SK-N-SH (cell line): ENCODE results near the gene TMIE. TPM values are rescaled to one million over a fixed set of nuclear protein-coding genes. Genes with fewer than 3 reads are reported as not detected.
"Not testable (repeated sequence)": the region's sequence is repeated elsewhere in the genome, so short reads cannot be mapped to it uniquely, and the experiment has no call there.

Experiments
- CTCF ChIA-PET: fragments of 300-600, 350-600 bp; formaldehyde crosslinking; extraction: SDS; loops from one replicate; lab custom pipeline; 2021; lab: Yijun Ruan, JAX
- POLR2A ChIA-PET: fragments of 350-600 bp; sonication (Branson Sonifier 250); formaldehyde crosslinking; extraction: SDS; loops from one replicate; lab custom pipeline; 2020; ENCODE audit warnings: antibody characterized with exemption, inconsistent platforms; lab: Yijun Ruan, JAX
- DNase-seq: peaks from one replicate; pipeline ENCODE4 v3.0.0; 2012
- H2AFZ ChIP-seq: fragments of 200-600 bp; sonication (generic); 2 replicates; pipeline ENCODE4 v1.8.1; 2016; ENCODE audit warnings: antibody characterized with exemption, mild to moderate bottlenecking, low read depth
- H3F3A ChIP-seq: fragments of 200-600 bp; sonication (generic); replicated peaks from 2 replicates; pipeline ENCODE3; 2016; ENCODE audit warnings: antibody characterized with exemption, mild to moderate bottlenecking; ENCODE audit not compliant: insufficient read depth
- H3K27ac ChIP-seq, 2 experiments: fragments of 200-500 bp in 1 of 2; fragments of 200-600 bp in 1 of 2; sonication (Bioruptor generic) in 1 of 2; sonication (generic), shearing (Covaris generic) in 1 of 2; 2 replicates each; pipeline versions ENCODE4 v1.5.1 to v1.6.1; 2014 to 2016; ENCODE audit warnings: low read depth in 2 of 2, inconsistent platforms in 1 of 2, low read length in 1 of 2, mild to moderate bottlenecking in 1 of 2, mixed read lengths in 1 of 2
- H3K27me3 ChIP-seq: fragments of 200-600 bp; sonication (generic), shearing (Covaris generic); 2 replicates; pipeline ENCODE4 v1.6.1; 2016; ENCODE audit warnings: mixed run types; ENCODE audit not compliant: insufficient read depth
- H3K36me3 ChIP-seq, 2 experiments: fragments of 200-500 bp in 1 of 2; fragments of 200-600 bp in 1 of 2; sonication (Bioruptor generic) in 1 of 2; sonication (generic) in 1 of 2; replicated peaks in 1 of 2; 2 replicates each; pipeline versions ENCODE3 to v1.5.1; 2014 to 2016; ENCODE audit warnings: low read length in 1 of 2, mild to moderate bottlenecking in 1 of 2; ENCODE audit not compliant: insufficient read depth in 2 of 2, control insufficient read depth in 1 of 2
- H3K4me1 ChIP-seq, 2 experiments: fragments of 200-500 bp in 1 of 2; fragments of 200-600 bp in 1 of 2; sonication (Bioruptor generic) in 1 of 2; sonication (generic), shearing (Covaris generic) in 1 of 2; 2 replicates each; pipeline versions ENCODE4 v1.5.1 to v1.6.1; 2014 to 2016; ENCODE audit warnings: low read depth in 1 of 2, low read length in 1 of 2, mixed run types in 1 of 2; ENCODE audit not compliant: insufficient read depth in 2 of 2, control insufficient read depth in 1 of 2
- H3K4me2 ChIP-seq: fragments of 200-600 bp; sonication (generic), shearing (Covaris generic); 2 replicates; pipeline ENCODE4 v1.6.1; 2017; ENCODE audit warnings: mixed run types
- H3K4me3 ChIP-seq, 2 experiments: fragments of 200-500 bp in 1 of 2; fragments of 200-600 bp in 1 of 2; sonication (Bioruptor generic) in 1 of 2; sonication (generic), shearing (Covaris generic) in 1 of 2; 2 replicates each; pipeline versions ENCODE4 v1.5.1 to v1.8.1; 2014 to 2016; ENCODE audit warnings: low read depth in 2 of 2, inconsistent platforms in 1 of 2, low read length in 1 of 2, mild to moderate bottlenecking in 1 of 2, mixed read lengths in 1 of 2, moderate library complexity in 1 of 2
- H3K79me2 ChIP-seq: fragments of 200-600 bp; sonication (generic); 2 replicates; pipeline ENCODE4 v1.8.1; 2017; ENCODE audit warnings: mild to moderate bottlenecking; ENCODE audit not compliant: insufficient read depth
- H3K9ac ChIP-seq: fragments of 200-600 bp; sonication (generic); 2 replicates; pipeline ENCODE4 v1.6.1; 2017; ENCODE audit warnings: mixed run types
- H3K9me2 ChIP-seq: fragments of 200-600 bp; sonication (generic); 2 replicates; pipeline ENCODE4 v1.6.1; 2017; ENCODE audit warnings: mixed run types
- H3K9me3 ChIP-seq: fragments of 200-600 bp; sonication (generic); 2 replicates; pipeline ENCODE4 v1.6.1; 2017; ENCODE audit warnings: mixed run types, mild to moderate bottlenecking, moderate library complexity
- H4K20me1 ChIP-seq: fragments of 200-600 bp; sonication (generic); 2 replicates; pipeline ENCODE4 v1.6.1; 2017; ENCODE audit warnings: mild to moderate bottlenecking, mixed run types; ENCODE audit not compliant: insufficient read depth
- EP300 ChIP-seq, 2 experiments: IDR thresholded peaks; 2 replicates each; pipeline versions ENCODE4 v1.4.0 to v1.6.1; 2012; ENCODE audit warnings: borderline replicate concordance in 1 of 2, low read depth in 1 of 2, low read length in 1 of 2
- EZH2phosphoT487 ChIP-seq: fragments of 200-600 bp; sonication (generic); IDR thresholded peaks from 2 replicates; pipeline ENCODE4 v1.6.1; 2017; ENCODE audit warnings: low read depth, mixed run types, mild to moderate bottlenecking, antibody characterized with exemption, moderate library complexity, borderline replicate concordance
- FOXM1 ChIP-seq: IDR thresholded peaks from 2 replicates; pipeline ENCODE4 v1.4.0; 2012; ENCODE audit warnings: low read depth, mild to moderate bottlenecking
- GABPA ChIP-seq: IDR thresholded peaks from 2 replicates; pipeline ENCODE4 v1.4.0; 2012; ENCODE audit warnings: low read depth, mild to moderate bottlenecking
- MXI1 ChIP-seq: IDR thresholded peaks from 2 replicates; pipeline ENCODE4 v1.6.1; 2012; ENCODE audit warnings: mild to moderate bottlenecking, low read depth, low read length, improper control_type of control experiment
- NFIC ChIP-seq: IDR thresholded peaks from 2 replicates; pipeline ENCODE4 v1.4.0; 2012; ENCODE audit warnings: borderline replicate concordance
- NRF1 ChIP-seq: IDR thresholded peaks from 2 replicates; pipeline ENCODE4 v1.6.1; 2012; ENCODE audit warnings: low read depth, mild to moderate bottlenecking, low read length
- RAD21 ChIP-seq: IDR thresholded peaks from 2 replicates; pipeline ENCODE4 v1.6.1; 2012; ENCODE audit warnings: mild to moderate bottlenecking, low read length
- RXRA ChIP-seq: IDR thresholded peaks from 2 replicates; pipeline ENCODE4 v1.4.0; 2012; ENCODE audit warnings: low read depth, mild to moderate bottlenecking, borderline replicate concordance
- TAF1 ChIP-seq: IDR thresholded peaks from 2 replicates; pipeline ENCODE4 v1.6.1; 2012; ENCODE audit warnings: low read depth, mild to moderate bottlenecking, low read length, moderate library complexity, borderline replicate concordance
- TEAD4 ChIP-seq: IDR thresholded peaks from 2 replicates; pipeline ENCODE4 v1.4.0; 2012; ENCODE audit warnings: mild to moderate bottlenecking, borderline replicate concordance; ENCODE audit not compliant: insufficient read depth
- YY1 ChIP-seq: IDR thresholded peaks from 2 replicates; pipeline ENCODE4 v1.4.0; 2012; ENCODE audit warnings: low read depth, mild to moderate bottlenecking
- WGBS: methylation state at CpG from one replicate; pipeline ENCODE4 v1.1.6; 2017; ENCODE audit warnings: low lambda C conversion rate; 5-methylcytosine and 5-hydroxymethylcytosine counted together
- polyA plus RNA-seq, 3 experiments: library from polyadenylated mRNA; depleted of rRNA; stranded (reverse); fragments of >200 nt; gene quantifications; 2 replicates each; pipeline ENCODE4 v1.2.3, GENCODE V29; 2012
- TF ChIP-seq, protein P1 (sequence below): fragments of 200-600 bp; sonication (generic); IDR thresholded peaks from 2 replicates; pipeline ENCODE4 v1.6.1; 2017; ENCODE audit warnings: antibody characterized with exemption, mild to moderate bottlenecking, moderate library complexity
- TF ChIP-seq, protein P2 (sequence below): IDR thresholded peaks from 2 replicates; pipeline ENCODE4 v1.4.0; 2012; ENCODE audit warnings: low read depth
- TF ChIP-seq, protein P3 (sequence below): IDR thresholded peaks from 2 replicates; pipeline ENCODE4; 2012
- TF ChIP-seq, protein P4 (sequence below): fragments of 150-350 bp; IDR thresholded peaks from 2 replicates; pipeline ENCODE4 v1.6.1; 2017; ENCODE audit warnings: antibody characterized with exemption, low read length, low read depth, borderline replicate concordance

The TMIE gene
- polyA plus RNA-seq, 1 of the 3 experiments (the other 2 are of a cell fraction), result 0.03 TPM

DNA sequence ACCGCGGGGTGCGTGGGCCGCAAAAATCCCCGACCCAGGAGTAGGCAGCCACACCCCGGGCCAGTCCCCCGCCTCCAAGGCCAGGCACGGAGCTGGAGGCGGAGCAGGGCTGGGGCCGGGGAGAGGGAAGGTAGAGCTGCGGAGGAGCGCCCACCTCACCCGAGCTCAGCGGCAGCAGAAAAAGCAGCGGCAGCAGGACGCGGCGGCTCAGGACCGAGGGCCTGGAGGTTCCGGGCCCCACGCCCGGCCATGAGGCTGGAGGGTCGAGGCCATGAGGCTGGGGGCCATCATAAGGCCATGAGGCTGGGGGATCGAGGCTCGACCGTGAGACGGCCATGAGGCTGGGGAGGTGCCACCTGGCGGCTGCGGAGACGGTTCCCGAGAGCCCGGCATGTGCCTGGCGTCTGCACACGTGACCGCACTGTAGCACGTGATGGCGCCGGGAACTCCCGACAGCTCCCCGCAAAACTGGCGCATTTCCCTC is 49.4 kb downstream of the TMIE start:
- Histone ChIP-seq H4K20me1 (no peaks in the 10 kb centered on the region), H3K9me2 (no peaks in the 10 kb centered on the region), H3K36me3 (no peaks in the 10 kb centered on the region), H3K79me2 (no peaks in the 10 kb centered on the region), H2AFZ (no peak overlapping the region), H3K9ac (no peak overlapping the region), H3F3A (no peaks in the 10 kb centered on the region), H3K27ac (no peak overlapping the region), H3K4me3 (no peak overlapping the region), H3K27me3 (no peaks in the 10 kb centered on the region; the same call in 1 of the 2 replicates), H3K9me3 (no peaks in the 10 kb centered on the region), H3K4me2 (no peak overlapping the region), H3K4me1 (no peaks in the 10 kb centered on the region)
- CTCF ChIA-PET, result no interaction called here
- POLR2A ChIA-PET, result no interaction called here
- no peak for DNase-seq
- WGBS, result 88% methylated on average over 22 of the region's 41 CpGs
- TF ChIP-seq NFIC (no peak), EZH2phosphoT487 (no peak), NRF1 (no peak), MXI1 (no peak), FOXM1 (no peak), RAD21 (no peak), TEAD4 (no peak), EP300 (IDR thresholded peaks at IDR 0.05; ENCODE audit: borderline replicate concordance in 1 of 2, low read depth in 1 of 2, low read length in 1 of 2) (no peak), RXRA (no peak), YY1 (no peak), GABPA (no peak), TAF1 (no peak)
- TF ChIP-seq, protein P1, sequence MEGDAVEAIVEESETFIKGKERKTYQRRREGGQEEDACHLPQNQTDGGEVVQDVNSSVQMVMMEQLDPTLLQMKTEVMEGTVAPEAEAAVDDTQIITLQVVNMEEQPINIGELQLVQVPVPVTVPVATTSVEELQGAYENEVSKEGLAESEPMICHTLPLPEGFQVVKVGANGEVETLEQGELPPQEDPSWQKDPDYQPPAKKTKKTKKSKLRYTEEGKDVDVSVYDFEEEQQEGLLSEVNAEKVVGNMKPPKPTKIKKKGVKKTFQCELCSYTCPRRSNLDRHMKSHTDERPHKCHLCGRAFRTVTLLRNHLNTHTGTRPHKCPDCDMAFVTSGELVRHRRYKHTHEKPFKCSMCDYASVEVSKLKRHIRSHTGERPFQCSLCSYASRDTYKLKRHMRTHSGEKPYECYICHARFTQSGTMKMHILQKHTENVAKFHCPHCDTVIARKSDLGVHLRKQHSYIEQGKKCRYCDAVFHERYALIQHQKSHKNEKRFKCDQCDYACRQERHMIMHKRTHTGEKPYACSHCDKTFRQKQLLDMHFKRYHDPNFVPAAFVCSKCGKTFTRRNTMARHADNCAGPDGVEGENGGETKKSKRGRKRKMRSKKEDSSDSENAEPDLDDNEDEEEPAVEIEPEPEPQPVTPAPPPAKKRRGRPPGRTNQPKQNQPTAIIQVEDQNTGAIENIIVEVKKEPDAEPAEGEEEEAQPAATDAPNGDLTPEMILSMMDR, result no peak
- TF ChIP-seq, protein P2, sequence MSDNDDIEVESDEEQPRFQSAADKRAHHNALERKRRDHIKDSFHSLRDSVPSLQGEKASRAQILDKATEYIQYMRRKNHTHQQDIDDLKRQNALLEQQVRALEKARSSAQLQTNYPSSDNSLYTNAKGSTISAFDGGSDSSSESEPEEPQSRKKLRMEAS, result no peak
- TF ChIP-seq, protein P3, sequence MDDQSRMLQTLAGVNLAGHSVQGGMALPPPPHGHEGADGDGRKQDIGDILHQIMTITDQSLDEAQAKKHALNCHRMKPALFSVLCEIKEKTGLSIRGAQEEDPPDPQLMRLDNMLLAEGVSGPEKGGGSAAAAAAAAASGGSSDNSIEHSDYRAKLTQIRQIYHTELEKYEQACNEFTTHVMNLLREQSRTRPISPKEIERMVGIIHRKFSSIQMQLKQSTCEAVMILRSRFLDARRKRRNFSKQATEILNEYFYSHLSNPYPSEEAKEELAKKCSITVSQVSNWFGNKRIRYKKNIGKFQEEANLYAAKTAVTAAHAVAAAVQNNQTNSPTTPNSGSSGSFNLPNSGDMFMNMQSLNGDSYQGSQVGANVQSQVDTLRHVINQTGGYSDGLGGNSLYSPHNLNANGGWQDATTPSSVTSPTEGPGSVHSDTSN, result no peak
- TF ChIP-seq, protein P4, sequence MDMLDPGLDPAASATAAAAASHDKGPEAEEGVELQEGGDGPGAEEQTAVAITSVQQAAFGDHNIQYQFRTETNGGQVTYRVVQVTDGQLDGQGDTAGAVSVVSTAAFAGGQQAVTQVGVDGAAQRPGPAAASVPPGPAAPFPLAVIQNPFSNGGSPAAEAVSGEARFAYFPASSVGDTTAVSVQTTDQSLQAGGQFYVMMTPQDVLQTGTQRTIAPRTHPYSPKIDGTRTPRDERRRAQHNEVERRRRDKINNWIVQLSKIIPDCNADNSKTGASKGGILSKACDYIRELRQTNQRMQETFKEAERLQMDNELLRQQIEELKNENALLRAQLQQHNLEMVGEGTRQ, result no peak

DNA sequence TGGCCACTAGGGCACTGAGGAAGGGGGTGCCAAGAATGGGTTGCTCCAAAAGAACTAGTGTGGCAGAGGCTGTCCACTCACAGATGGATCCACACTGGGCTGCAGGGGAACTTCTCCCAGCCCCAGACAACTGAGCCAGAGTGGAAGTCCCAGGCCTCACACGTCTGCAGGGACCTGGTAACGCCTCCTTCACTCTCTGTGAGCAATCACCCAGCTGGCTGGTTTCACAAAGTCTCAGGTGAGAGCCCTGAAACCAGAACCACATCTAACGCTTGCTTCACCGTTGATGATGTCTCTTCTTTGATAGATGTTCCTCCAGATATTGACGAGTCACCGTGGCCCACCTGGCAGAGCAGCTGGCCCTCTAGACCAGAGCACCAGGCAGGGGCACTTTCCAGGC is 51.9 kb downstream of the TMIE start:
- POLR2A ChIA-PET, H3K27me3 ChIP-seq: not testable (repeated sequence)
- CTCF ChIA-PET, result interaction anchor here (1.5 to 2.2 kb wide), 2 partner anchors 8 to 15 kb away, joined by 3 to 6 read pairs; no protein-coding TSS in a partner anchor

More for the DNA sequence above, 51.9 kb downstream of the TMIE start:
- H3K4me3 ChIP-seq, DNase-seq, H3K4me2 ChIP-seq, H3K9me2 ChIP-seq, H3K9me3 ChIP-seq, H4K20me1 ChIP-seq, H3K36me3 ChIP-seq, H3K9ac ChIP-seq, H3F3A ChIP-seq, H3K27ac ChIP-seq, H3K4me1 ChIP-seq, H2AFZ ChIP-seq, H3K79me2 ChIP-seq: not testable (repeated sequence)
- 30% methylated on average over 5 of the region's 6 CpGs for WGBS
